GM19372 (cell line): ENCODE data around the gene PPM1A.
"Not testable (repeated sequence)": the region's sequence is repeated elsewhere in the genome, so short reads cannot be mapped to it uniquely, and the experiment has no call there.

Experiments
- ATAC-seq: cut with Tn5 transposase; IDR thresholded peaks from one replicate; pipeline ENCODE4 v1.9.1; 2021; ENCODE audit warnings: mild to moderate bottlenecking, low read depth, moderate library complexity; ENCODE audit not compliant: unreplicated experiment

Gene PPM1A

DNA sequence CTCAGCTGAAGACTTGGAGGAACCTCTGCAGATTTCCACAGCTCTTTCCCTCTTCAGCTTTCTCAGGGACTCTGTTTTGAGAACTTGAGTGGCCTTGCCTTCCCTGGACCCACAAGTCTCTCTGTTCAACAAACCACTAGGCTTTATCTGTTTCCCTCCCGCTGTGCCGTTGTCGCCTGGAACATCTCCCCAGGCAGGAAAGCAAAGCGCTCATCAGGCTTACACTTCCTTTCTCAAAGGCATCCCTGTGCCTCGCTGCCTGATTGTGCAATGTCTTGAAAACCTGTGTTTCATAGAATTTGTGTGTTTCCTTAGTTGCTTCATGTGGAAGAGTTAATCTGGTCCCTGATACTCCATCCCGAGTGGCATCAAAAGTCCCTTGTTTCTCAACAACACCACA is 64.1 kb downstream of the PPM1A start:
- no peak for ATAC-seq

- ATAC-seq, result no peak
These were observed 66.4 kb downstream of the PPM1A start for GRCh38 chr14:60315196-60315990.

GRCh38 chr14:60317609-60318008 is 68.6 kb downstream of the PPM1A start:
- no peak for ATAC-seq

DNA sequence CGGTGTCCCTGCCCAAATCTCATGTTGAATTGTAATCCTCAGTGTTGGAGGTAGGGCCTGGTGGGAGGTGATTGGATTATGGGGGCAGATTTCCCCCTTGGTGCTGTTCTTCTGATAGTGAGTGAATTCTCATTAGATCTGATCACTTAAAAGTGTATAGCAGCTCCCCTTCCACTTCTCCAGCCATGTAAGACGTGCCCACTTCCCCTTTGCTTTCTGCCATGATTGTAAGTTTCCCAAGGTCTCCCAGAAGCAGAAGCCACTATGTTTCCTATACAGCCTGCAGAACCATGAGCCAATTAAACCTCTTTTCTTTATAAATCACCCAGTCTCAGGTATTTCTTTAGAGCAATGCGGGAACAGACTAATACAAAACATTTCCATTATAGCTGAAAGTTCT is 71.8 kb downstream of the PPM1A start:
- not testable (repeated sequence) for ATAC-seq

- no peak for ATAC-seq
These were observed 74.3 kb downstream of the PPM1A start for GRCh38 chr14:60323199-60323896.

DNA sequence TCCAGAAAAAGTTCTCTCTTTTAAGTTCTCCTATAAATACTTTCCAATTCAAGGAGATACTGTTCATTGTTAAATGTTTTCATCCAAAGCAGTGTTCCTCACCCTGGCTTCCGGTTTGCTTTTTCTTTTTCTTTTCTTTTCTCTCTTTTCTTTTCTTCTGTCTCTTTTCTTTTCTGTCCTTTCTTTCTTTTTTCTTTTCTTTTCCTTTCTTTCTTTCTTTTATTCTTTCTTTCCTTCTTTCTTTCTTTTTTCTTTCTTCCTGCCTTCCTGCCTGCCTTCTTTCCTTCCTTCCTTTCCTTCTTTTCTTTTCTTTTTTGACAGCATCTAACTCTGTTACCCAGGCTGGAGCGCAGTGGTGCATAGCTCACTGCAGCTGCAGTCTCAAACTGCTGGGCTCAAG is 75.8 kb downstream of the PPM1A start:
- no peak for ATAC-seq

DNA sequence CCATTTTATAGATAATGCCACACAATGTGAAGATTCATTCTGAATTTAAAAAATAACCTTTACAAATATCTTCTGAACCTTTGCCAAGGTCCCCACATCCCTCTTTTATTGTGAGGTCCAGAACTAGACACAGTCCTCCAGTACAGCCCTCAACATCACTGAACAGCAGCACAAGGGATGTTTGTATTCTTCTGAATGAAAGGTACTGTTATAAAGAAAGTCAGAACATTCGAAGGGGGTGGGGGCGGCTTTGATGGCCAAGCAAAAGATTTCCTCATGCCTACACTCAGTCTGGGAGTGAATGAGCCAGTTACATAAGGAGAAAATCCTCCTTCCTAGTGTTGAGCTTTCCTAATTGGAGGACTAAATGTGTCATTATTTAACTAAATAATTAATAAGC is 77.3 kb downstream of the PPM1A start:
- no peak for ATAC-seq

- peak; percentile 52 for ATAC-seq
These were observed 78.7 kb downstream of the PPM1A start for GRCh38 chr14:60327447-60328331.

DNA sequence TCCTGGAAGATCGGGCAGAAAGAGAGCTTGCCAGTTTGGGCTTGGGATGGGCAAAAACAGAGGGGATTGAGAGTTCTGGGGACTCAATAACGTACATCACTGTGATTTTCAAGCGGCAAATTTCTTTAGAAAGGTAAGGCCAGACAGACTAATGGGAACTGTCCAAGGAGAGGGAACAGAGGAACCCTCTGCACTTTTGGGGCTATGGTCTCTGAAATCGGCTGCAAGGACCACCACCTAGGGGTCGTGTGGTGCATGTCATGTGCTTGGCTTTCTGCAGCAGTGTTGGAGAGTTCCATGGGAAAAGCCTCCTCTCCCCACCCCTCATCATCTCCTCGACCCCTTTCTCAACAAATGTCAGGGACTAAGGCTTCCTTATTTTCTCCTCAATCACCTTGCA is 79.6 kb downstream of the PPM1A start:
- no peak for ATAC-seq

DNA sequence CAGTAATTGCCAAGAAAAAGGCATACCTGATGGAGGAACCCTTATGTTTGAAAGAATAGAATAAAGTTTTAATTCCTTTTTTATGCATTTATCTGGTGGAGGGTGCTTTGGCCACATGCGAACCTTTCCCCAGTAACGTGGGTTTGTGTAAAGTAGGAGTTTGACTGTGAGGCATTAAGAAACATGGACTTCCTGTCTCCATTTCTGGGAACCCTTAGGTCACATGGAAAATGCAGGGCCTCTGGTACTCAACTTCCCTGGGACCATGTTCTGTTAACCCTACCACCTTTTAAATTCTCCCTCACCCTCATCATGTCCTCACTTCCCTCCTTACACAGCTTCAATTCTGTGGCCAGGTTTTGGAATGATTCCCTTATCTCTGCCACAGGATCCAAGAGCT is 80.3 kb downstream of the PPM1A start:
- ATAC-seq, result no peak

- ATAC-seq, result peak; percentile 61
These were observed 82.4 kb downstream of the PPM1A start for GRCh38 chr14:60331201-60332045.

- no peak for ATAC-seq
These were observed 83.0 kb downstream of the PPM1A start for GRCh38 chr14:60332046-60332399.

DNA sequence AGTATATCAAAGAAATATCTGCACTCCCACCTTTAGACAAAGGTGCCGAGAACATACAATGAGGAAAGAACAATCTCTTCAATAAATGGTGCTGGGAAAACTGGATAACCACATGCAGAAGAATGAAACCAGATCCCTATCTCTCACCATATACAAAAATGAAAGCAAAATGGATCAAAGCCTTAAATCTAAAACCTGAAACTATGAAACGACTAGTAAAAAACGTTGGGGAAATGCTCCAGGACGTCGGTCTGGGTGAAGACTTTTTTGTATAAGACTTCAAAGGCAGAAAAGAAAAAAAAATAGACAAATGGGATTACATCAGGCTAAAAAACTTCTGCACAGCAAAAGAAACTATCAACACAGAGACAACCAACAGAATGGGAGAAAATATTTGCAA is 83.8 kb downstream of the PPM1A start:
- no peak for ATAC-seq

DNA sequence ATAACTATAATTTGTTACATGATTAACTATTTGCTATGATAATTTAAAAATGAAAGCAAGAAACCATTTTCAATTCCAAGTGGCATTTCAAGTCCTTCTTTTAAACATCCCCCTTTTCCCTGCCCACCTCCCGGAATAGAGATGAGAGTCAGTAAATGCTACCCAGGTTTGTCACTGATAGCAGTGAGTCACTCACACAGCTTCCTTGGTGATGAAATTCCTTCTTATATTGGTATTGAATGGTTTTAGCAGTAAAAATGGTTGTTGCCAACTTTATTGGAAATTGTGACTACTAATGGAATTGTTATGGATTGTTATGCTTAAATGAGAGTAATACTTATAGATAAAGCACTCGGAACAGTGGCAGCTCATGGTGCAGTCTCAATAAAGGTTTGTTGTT is 90.5 kb downstream of the PPM1A start:
- ATAC-seq, result no peak

- no peak for ATAC-seq
These were observed 94.6 kb downstream of the PPM1A start for GRCh38 chr14:60343571-60344071.

GRCh38 chr14:60344751-60345150 is 95.7 kb downstream of the PPM1A start:
- no peak for ATAC-seq

DNA sequence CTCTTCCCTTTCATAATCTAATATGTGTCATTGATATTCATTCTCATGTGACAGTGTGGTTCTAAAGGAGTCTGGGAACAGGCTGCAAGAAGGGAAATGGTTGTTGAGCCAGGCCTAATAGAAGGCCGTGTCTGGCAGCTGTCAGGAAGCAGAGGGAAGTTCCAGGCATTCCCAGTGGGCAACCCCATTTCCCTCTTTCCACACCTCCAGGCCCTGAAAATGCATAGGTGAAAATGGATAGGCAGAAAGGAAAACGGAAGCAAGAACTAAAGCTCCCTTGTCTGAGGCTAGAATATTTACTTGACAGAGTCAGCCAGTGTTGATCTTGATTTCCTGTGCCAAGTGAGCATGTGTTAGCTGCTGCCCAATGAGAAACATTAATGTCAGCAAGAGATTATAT is 97.7 kb downstream of the PPM1A start:
- ATAC-seq, result no peak

- no peak for ATAC-seq
These were observed 99.2 kb downstream of the PPM1A start for GRCh38 chr14:60348211-60348610.
